GM21528 (cell line): Measurements from ENCODE around the gene TAS1R1.

ENCODE experiments used
- ATAC-seq: cut with Tn5 transposase; IDR thresholded peaks from one replicate; pipeline ENCODE4 v1.9.1; 2021; ENCODE audit warnings: mild to moderate bottlenecking, moderate library complexity; ENCODE audit not compliant: unreplicated experiment, low FRiP score

The TAS1R1 gene

DNA sequence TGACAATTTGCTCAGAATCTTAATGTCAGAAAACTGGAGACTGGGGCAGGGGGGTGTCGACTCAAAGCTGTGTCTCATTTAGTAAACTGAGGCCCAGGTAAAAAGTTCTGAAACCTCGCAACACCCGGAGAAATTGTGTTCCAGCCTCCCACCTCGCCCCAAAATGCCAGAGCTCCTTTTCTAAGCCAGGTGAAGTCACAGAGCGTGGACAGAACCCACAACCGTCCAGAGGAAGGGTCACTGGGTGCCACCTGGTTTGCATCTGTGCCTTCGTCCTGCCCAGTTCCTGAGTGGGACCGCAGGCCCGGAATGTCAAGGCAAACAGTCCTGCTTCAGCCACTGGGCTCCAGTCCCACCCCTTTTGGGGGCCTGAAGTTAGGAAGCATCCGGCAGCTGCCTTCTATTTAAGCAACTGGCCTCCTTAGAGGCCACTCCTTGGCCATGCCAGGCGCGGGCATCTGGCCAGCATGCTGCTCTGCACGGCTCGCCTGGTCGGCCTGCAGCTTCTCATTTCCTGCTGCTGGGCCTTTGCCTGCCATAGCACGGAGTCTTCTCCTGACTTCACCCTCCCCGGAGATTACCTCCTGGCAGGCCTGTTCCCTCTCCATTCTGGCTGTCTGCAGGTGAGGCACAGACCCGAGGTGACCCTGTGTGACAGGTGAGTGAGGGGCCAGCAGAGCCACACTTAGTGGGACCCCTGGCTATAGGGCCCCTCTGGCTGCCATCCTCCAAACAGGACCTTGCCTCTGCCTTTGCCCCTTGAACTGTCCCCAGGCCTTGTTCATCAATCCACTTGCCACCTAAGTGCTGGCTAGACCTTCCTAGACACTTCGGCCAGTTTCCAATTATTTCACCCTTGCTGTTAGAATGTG is at the start of gene TAS1R1:
Gene TAS1R1 (plus strand): TSS at position 401 of the 872 bp plus-strand sequence. CDS start 67 bp downstream, at position 468.
- no peak for ATAC-seq

DNA sequence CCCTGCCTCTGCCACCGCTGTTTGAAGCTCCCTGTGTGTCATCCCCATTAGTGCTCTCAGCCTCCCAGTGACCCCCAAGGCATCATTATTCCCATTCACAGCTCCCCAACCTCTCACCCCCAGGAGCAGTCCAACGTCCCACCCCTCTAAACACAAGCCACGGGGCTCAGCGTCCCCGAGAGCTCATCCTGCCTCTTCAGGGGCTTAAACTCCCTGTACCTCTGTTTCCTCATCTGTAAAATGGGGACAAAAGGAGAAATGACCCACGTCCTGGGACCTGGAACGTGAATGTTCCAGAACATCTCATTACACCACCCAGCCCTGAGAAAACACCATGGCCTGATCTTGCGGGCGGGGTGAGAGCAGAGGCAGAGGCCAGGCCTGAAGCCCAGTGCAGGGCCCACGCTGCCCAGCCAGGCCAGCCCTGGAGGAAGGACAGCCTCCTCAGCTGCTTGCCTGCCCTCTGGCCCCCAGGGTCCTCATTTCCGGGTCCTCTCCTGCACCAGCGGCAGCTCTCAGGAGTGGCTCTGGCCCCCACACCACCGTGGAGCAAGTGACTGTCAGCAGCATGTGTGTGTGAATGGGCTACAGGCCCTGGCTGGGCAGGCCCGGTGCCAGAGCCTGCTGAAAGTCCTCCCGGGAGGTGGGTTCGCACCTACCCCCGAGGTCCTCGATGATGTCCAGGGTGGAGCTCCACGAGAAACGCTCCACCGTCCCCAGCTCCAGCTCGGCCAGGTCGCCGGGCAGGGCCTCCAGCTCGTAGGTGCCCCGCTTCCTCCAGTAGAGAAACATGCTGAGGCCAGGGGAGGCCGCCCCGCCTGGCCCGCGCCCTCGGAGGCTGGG is 49.5 kb upstream of the TAS1R1 start:
- no peak for ATAC-seq

DNA sequence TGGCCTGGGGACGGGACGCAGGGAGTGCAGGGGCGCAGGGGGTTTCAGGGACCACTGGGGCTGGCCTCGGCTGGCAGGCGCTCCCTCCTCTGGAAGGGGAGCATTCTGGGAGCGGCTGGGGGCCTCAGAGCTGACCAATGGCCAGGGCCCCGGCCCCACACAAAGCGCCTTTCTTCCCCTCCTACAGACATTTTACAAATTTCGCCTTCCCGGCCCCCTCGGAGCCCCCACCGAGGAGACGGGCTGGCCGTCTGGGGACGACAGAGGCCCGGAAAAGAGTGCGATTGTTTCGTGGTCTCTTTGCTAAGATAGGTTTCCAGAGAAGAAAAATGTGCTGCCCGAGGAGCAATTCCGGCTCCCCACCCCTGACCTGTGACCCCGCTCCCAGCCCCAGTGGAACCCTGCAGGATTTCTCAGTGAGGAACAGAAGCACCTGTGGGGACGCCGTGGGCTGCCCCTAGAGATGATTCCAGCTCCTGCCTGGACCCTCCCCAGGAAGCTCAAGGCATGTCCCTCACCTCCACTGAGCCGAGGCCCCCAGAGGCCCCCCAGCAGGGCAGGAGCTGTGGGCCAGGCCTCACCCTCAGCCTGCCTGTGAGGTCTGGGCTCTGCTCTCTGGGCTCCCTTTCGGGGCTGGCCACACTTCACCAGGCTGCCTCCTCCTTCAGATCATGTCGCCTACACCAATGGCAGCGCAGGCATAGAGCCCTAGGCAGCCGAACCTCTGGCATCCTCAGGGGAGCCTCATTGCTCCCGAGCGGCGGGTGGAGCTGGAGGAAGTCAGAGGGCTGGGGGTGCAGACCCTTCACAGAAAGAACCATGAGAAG is 48.7 kb upstream of the TAS1R1 start:
- no peak for ATAC-seq

DNA sequence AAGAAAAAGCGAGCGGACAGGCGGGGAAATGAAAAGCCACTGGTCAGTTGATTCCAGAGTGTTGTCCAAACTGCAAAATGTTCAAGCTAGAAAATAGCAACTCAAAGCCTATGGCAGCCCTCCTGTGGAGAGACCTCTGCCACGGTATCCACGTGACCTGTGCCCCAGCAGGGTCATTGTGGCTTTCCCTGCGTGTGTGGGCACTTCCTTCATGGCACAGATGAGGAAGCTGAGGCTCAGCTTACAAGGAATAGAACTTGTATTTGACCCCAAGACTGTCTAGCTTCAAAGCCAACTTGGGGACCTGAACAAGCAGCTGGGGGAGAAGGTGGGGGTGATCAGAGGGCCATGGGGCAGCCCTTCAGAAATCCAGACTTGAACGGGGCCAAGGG is 48.1 kb upstream of the TAS1R1 start:
- ATAC-seq: no peak

DNA sequence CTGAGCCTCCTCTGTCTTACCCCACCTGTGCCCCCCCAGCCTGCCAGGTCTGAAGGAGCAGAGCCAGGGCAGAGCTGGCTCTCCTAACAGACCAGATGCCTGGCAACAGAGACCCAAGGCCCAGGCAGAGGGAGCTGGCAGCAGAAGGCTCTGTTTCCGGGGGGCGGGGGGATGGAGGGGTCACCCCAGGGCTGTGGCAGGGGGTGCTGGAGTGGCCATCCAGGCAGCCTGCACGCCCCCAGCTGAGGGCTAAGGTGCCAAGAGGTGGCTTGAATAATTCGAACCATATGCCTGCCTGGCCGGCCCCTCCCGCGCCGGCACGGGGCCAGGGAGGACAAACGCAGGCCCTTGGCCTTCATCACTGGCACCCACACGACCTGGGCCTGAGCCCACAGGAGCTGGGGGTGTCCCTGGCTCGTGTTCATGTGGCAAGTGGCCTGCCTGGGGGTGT is 47.6 kb upstream of the TAS1R1 start:
- no peak for ATAC-seq

DNA sequence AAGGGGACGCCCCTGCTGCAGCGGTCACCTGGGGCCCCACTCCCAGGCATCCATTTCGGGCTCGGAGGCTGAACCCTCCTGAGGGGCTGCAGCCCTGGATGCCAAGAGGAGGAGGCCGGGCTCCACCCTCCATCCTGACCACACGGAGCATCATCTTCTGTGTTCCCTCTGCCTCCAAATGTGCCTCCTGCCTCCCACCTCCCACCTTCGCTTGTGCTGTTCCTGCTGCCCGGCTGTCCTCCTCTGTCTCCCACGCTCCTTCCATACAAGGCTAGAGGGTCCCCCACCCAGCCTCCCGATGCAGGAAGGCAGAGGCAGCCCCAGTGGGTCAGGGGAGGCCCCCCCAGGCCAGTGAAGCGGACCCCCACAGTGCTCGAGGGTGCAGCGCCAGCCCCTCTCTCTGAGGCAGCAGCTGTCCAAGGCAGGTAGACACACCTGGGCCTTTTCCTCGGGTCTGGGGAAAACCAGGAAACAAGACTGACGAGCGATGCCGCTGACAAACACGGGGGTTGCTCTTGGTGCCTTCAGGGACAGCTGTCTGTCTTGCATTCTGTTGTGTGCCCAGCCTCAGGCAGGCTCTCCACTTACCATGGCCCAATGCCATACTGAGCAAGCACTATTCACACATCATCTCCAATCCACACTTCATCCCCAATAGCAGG is 46.8 kb upstream of the TAS1R1 start:
- no peak for ATAC-seq

DNA sequence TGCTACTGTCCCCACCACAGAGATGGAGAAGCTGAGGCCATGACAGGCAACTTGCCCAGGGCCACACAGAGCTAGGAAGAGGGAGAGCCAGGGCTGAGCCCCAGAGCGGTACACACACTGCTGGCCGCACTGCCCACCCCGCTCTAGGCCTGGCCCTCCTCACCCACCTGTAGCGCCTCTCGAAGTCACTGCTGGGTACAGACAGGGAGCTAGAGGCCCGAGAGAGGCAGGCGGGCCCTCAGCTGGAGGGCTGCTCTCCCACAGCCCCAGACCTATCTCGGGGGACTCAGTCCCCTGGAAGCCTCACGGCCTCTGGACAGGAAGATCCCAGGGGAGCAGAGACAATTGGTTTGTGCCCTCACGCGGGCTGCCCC is 46.3 kb upstream of the TAS1R1 start:
- ATAC-seq: no peak

DNA sequence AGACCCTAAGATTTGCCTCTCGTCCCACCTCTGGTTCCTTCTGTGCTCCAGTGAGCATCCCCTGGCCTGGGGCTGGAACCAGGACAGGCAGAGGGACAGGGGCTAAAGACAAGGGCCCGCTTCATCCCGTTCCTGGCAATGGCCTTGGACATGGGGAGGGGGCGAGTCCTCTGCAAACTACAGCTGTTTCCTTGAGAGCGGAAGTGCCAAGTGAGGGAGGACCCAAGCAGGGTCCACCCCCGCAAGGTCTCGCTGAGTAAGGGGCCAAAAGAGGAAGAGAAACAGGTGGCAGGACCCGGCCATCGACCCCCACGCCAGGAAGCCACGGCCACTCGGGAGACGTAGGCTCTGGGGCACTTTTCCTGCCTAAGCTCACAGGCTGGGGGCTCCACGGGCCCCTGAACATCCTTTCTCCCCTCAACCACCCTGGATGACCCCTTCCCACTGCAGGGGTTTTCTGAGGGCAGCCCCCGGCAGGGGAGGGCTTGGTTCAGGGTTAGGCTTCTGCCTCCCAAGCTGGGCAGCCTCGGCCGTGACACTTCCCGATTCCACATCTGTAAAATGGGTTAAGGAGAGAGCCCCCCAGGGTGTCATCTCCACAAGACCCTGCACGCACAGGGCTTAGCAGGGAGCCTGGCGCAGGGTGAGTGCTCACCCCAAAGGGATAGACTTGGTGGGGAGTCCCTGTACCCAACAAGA is 45.7 kb upstream of the TAS1R1 start:
- no peak for ATAC-seq

DNA sequence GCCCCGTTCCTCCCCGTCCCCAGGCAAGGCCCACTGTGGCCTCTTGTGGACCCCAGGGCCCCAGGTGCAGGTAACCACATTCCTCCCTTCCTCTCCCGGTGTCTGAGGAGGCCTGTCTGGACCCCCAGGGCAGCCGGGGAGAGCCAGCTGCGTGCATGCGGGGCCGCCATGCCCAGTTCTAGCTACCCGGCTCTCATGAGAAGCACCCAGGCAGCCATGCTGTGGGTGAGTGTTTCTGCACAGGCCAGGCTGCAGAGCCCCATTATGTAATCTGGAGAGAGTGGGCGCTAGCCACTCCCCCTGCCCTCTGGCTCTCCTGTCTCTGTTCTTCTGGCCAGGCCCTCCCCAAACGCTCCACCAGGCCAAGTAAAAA is 45.2 kb upstream of the TAS1R1 start:
- ATAC-seq: no peak

DNA sequence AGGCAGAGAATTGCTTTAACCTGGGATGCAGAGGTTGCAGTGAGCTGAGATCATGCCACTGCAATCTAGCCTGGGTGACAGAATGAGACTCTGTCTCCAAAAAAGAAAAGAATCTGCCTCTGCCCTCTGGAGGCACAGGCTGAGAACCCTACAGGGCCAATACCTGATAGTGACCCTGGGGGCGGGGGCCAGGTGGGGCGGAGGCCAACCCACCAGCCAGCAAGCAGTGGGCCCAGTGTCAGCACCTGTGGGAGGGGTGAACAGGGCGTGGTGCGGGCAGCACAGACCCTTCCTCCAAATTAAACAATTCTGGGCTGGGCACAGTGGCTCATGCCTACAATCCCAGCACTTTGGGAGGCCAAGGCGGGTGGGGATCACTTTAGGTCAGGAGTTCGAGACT is 44.6 kb upstream of the TAS1R1 start:
- no peak for ATAC-seq

DNA sequence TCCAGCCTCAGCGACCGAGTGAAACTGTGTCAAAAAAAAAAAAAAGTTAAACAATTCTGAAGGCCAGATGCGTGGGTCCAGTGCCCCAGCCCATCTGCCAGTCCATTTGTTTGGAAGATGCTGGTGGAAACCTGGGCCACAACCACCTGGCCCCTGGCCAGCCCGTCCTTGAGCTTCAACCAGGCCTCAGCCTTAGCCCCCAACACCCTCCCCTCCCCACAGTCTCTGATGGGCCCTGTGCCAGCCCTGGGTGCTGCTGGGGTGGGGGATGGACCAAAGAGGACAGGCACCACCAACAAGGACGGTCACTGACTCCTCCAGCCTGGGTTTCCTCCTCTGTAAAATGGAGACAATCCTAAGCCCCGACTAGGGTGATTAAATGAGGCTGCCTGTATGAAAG is 44.1 kb upstream of the TAS1R1 start:
- ATAC-seq: no peak

DNA sequence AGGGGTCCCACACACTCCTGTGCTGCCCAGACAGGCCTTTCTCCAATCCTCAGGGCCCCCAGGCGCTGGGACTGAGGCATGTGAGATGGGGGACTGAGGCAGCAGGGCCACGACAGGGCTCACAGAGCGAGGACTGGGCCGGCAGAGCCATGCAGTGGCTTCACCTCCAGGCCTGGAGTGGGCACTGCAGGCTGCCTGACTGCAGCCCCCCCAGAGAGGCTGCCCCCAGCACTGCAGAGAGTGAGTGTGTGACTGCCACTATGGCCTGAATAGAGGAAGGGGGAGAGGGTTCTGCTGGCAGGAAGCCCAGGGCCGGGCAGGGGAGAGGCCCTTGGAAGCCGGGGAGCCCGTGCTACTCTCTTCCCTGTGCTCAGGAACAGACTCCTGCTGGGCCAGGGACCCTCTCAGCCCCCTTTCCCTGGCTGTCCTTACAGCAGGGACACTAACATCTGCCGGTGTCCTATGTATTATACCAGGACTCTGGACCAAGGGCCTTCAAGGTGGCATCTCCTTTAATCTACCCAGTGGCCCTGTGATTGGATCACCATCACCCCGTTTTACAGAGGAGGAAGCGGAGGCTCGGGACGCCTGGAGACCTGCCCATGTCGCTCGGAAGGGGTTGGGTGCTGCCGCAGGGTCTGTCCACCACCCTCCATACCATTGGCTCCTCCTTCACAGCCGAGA is 43.4 kb upstream of the TAS1R1 start:
- ATAC-seq: no peak

DNA sequence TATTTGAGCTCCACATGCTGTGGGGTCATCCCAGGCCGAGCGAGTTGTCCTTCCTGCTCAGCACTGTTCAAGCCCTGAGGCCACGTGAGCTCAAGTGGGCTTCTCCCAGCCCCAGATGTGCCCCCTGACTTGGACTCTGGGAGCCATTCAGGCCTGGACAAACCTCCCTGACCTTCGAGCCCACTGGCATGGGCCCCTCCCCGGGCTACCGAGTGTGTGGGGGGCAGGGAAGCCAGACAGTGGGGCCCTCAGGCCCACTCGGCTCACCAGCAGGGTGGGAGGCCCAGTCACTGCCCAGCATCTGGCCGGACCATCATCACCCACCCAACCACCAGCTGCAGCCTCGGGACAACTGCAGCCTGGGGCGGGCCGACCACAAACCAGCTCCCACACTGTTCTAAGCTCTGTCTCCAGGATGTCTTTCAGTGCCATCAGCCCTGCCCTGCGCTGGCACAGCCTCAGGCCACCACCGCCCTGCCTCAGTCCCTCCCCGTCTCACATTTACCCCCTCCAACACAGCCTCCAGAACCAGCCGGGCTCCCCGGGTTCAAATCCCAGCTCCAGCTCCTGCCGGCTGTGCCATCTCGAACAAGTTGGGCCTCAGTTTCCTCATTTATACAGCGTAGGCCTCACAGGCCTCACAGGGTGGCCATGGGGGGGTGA is 42.7 kb upstream of the TAS1R1 start:
- ATAC-seq: no peak

DNA sequence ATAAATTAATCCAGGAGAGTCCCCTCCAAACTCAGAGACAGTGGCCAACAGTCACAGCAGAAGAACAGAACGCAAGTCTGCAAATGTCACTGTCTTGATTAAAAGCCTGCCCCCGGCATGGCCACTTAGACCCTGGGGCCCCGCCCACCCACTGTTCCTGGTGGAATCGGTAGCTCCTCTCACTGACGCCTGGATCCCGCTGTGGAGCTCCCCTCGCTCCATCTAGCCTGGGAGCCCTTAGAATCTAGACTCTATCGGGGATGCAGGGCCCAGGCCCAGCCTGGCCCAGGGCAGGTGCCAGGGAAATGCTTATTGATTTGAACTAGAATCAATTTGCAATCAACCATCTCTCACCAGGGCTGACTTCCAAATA is 42.2 kb upstream of the TAS1R1 start:
- no peak for ATAC-seq

DNA sequence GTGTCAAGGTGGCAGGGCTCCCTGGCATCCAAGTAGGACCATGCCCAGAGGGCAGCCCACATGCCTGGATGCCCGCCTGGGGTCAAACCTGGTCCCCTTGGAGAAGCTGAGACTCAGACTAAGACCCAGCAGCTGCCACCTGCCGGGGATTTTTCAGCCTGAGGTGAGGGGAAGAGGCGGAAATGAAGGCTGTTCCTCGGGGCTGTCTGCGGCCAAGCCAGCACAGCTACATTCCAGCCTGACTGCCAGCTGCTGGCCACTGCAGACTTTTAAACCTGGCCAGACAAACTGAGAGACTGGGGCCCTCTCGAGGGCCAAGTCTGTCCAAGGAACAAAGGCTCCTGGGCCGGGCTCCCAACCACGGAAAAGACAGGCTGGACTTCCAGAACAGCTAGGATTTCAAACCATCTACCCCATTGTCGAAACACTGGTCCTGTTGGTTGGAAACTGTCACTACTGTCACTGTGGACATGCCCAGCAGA is 41.7 kb upstream of the TAS1R1 start:
- no peak for ATAC-seq

DNA sequence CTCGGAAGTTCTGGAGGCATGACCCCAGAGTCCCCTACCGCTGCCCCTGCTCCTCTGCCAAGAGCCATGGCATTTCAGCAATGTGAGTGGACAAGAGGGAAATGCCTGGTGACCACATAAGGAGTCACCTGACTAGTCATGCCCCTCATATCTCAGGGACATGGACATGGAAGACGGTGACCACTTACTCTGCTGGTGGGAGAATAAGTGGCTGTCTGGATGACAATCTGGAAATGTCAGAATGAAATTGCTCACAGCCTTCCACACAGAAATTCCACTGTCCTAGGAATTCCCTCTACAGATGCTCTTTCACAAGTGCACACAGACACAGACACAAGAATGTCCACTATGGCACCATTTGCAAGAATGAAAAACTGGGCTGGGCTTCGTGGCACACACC is 39.3 kb upstream of the TAS1R1 start:
- ATAC-seq: no peak

DNA sequence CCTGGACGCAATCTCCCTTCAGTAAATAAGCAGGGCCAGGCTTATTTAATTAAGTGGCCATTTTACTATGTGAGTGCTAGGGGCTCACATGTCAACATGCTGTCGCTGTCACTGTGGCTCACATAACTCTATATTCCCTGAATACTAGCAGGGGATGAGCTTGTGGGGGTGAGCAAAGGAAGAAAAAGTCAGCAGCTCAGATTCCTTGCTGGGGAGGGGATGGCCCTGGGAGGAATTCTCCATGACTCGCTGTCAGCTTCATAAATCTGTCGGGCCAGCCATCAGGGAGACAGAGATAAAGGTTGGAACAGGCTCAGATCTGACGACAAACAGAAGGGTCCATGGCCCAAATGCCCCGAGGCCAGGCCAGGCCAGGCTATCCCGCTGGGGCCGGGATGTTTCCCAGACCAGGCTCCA is 37.7 kb upstream of the TAS1R1 start:
- ATAC-seq: no peak

DNA sequence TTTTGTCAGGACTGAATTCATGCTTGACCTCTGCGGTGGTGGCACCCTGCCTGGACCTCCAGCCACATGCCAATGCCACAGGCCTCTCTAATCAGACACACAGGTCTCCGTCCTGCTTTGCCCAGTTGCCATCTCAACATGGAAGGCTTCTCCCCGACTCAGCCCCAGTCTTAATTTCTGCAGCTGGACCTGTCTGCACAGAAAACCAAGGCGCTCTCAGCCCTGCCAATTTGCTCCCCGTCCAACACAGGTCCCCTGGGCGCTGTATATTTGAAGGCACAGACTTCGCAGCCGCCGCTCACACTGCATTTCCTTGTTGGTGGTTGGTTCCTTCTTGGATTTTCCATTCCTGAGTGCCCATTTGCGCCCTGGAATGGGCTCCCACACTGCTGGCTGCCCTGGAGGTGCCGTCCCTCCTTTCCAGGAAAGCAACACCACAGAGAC is 35.6 kb upstream of the TAS1R1 start:
- no peak for ATAC-seq
